RWPE1 (cell line): ENCODE measurements around the gene SRXN1.

Source experiments
- CTCF ChIA-PET: fragments of 350-600 bp; sonication (Branson Sonifier 250); formaldehyde crosslinking; extraction: SDS; loops from one replicate; lab custom pipeline; 2021; lab: Yijun Ruan, JAX
- POLR2A ChIA-PET: fragments of 400-600 bp; formaldehyde crosslinking; extraction: SDS; loops from one replicate; lab custom pipeline; 2020; ENCODE audit warnings: antibody characterized with exemption; ENCODE audit not compliant: low non-redundant PET; lab: Yijun Ruan, JAX
- DNase-seq: peaks from one replicate; pipeline ENCODE4 v3.0.0; 2012; ENCODE audit warnings: low spot score
- H3K27ac ChIP-seq: fragments of 450-650 bp; 2 replicates; pipeline ENCODE4 v1.5.1; 2017
- CTCF ChIP-seq: fragments of 450-650 bp; conservative IDR thresholded peaks from 2 replicates; pipeline ENCODE4 v1.5.1; 2017; ENCODE audit warnings: low read depth, mild to moderate bottlenecking

Gene SRXN1

DNA sequence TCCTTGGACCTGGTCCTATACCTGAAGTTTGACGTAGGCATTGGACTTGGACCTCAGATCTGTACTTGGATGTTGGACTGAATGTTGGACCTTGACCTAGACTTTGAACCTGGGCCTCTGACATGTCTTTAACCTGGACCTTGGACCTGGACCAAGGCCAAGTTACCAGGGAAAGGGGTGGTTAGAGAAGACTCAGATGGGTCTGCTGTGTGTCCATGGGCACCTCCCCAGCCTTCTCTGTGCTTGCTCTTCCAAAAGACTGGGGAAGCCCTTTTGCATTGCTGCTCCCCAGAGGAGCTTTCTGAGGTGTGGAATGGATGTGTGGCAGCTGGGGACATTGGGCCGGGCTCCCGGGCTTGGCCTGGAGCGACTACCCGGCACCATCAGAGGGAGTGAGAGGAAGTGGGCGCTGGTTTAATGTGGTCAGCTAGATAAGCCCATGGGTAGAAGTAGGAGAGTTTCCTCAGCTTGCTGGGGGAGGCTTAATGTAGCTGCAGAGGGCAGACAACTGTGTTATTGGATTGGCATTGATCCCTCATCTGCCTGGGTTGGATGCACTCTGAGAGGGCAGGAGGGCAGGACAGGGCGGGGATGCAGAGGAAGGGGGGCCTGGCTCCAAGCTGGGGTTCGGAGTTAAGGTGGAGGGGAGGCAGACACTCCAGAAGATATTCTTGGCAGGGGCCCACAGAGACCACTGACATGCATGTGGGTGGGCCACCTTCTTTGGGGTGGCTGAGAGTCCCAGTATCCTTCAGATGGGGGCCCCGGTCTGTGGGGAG lies 18.4 kb upstream of the SRXN1 start:
- H3K27ac ChIP-seq: no peak overlapping the region
- TF ChIP-seq CTCF: no peak
- DNase-seq: no peak
- ChIA-PET POLR2A (no interaction called here), CTCF (interaction anchor here (1.1 kb wide), 1 partner anchor 25 kb away, joined by 4 read pairs; no protein-coding TSS in a partner anchor)

- no peak for TF ChIP-seq CTCF
- no peak overlapping the region for H3K27ac ChIP-seq
- POLR2A ChIA-PET: no interaction called here
Observed at GRCh38 chr20:669573-669972, 16.6 kb upstream of the SRXN1 start.

GRCh38 chr20:668638-669037 lies 15.6 kb upstream of the SRXN1 start:
- TF ChIP-seq CTCF: no peak
- ChIA-PET CTCF (interaction anchor here (1.6 kb wide), 1 partner anchor 23 kb away, joined by 4 read pairs; no protein-coding TSS in a partner anchor), POLR2A (no interaction called here)
- DNase-seq: no peak
- no peak overlapping the region for H3K27ac ChIP-seq

More at GRCh38 chr20:669573-669972, 16.6 kb upstream of the SRXN1 start:
- DNase-seq: no peak
- CTCF ChIA-PET: interaction anchor here (1.6 kb wide), 1 partner anchor 24 kb away, joined by 4 read pairs; no protein-coding TSS in a partner anchor

DNA sequence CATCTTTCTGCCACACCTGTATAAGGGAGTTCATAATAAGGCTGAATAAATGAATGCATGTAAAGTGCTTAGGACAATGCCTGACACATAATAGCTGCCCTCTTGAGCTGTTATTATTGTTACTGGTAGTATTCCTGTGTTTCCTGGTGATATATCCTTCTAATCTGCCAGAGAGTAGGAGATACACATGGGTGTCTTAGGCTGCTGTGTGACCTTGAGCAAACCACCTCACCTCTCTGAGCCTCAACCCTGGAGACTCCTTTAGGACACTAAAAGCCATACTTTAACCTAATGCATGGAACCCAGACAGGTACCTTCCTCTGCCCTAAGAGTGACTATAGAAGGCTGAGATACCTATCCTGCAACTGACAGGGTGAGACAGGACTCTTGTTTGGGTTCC lies 15.1 kb upstream of the SRXN1 start:
- POLR2A ChIA-PET: no interaction called here
- CTCF ChIA-PET: interaction anchor here (0.6 to 0.7 kb wide), 2 partner anchors 13 to 101 kb away, joined by 3 to 4 read pairs; partner anchors contain the start of gene SLC52A3
- no peak for DNase-seq
- H3K27ac ChIP-seq: no peak overlapping the region
- TF ChIP-seq CTCF: no peak

- CTCF ChIA-PET: interaction anchor here (0.5 to 1.3 kb wide), 13 partner anchors 8 to 105 kb away, joined by 3 to 5 read pairs (median 4); partner anchors contain the start of genes SCRT2, SLC52A3 and SRXN1
Observed at GRCh38 chr20:667351-668034, 14.5 kb upstream of the SRXN1 start.

More at GRCh38 chr20:667351-668034, 14.5 kb upstream of the SRXN1 start:
- DNase-seq: peak; percentile 47
- TF ChIP-seq CTCF: peak; percentile 86
- no peak overlapping the region for H3K27ac ChIP-seq
- POLR2A ChIA-PET: no interaction called here
